ENCODE measurements around the gene RNF41. TPM values are rescaled to one million over a fixed set of nuclear protein-coding genes. Genes with fewer than 3 reads are reported as not detected.

RNF41 gene
- total RNA-seq, 1 donor from 2014 or later, result 50.8 TPM

- TF ChIP-seq, protein P1, sequence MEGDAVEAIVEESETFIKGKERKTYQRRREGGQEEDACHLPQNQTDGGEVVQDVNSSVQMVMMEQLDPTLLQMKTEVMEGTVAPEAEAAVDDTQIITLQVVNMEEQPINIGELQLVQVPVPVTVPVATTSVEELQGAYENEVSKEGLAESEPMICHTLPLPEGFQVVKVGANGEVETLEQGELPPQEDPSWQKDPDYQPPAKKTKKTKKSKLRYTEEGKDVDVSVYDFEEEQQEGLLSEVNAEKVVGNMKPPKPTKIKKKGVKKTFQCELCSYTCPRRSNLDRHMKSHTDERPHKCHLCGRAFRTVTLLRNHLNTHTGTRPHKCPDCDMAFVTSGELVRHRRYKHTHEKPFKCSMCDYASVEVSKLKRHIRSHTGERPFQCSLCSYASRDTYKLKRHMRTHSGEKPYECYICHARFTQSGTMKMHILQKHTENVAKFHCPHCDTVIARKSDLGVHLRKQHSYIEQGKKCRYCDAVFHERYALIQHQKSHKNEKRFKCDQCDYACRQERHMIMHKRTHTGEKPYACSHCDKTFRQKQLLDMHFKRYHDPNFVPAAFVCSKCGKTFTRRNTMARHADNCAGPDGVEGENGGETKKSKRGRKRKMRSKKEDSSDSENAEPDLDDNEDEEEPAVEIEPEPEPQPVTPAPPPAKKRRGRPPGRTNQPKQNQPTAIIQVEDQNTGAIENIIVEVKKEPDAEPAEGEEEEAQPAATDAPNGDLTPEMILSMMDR (IDR thresholded peaks at IDR 0.05; ENCODE audit: unreplicated experiment), result no peak
Observed at GRCh38 chr12:56252649-56253048, 30.9 kb upstream of the RNF41 start.

DNA sequence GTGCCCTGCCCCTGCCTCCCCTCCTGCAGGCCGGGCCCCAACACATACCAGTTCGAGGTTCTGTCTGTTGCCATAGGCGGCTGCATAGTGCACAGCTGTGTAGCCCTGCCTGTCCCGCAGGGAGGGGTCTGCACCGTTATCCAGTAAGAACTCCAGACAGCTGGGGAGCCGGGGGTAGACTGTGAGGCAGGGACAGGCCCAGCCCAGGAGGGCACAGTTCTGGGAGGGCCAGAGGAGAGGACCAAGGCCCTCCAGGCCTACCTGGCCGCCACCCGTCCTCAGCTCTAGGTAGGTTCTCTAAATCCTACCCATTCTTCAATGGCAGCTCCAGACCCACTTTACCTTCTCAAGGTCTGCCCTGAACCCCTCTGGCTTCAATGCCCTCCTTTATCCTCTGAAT lies 27.0 kb upstream of the RNF41 start:
- DNase-seq (ENCODE audit: low spot score, unreplicated experiment), result no peak
- Mint-ChIP-seq H3K9me3 (ENCODE audit: low read depth) (no peaks in the 10 kb centered on the region), H3K27me3 (no peaks in the 10 kb centered on the region), H3K27ac (no peak overlapping the region), H3K36me3 (ENCODE audit: insufficient read depth) (peaks cover 26% of the 10 kb centered on the region), H3K4me1 (ENCODE audit: low read depth) (no peaks in the 10 kb centered on the region), H3K4me3 (ENCODE audit: low read depth) (no peak overlapping the region)
- TF ChIP-seq, protein P1 (IDR thresholded peaks at IDR 0.05; ENCODE audit: unreplicated experiment), result no peak

More at GRCh38 chr12:56252649-56253048, 30.9 kb upstream of the RNF41 start:
- Mint-ChIP-seq H3K4me1 (ENCODE audit: low read depth) (peaks cover 9% of the 10 kb centered on the region), H3K27me3 (no peaks in the 10 kb centered on the region), H3K9me3 (ENCODE audit: low read depth) (no peaks in the 10 kb centered on the region), H3K4me3 (ENCODE audit: low read depth) (no peak overlapping the region), H3K27ac (no peak overlapping the region), H3K36me3 (ENCODE audit: insufficient read depth) (peaks cover 22% of the 10 kb centered on the region)
- no peak for DNase-seq (ENCODE audit: low spot score, unreplicated experiment)

GRCh38 chr12:56247923-56248322 lies 26.2 kb upstream of the RNF41 start:
- no peak for DNase-seq (ENCODE audit: low spot score, unreplicated experiment)
- TF ChIP-seq, protein P1 (IDR thresholded peaks at IDR 0.05; ENCODE audit: unreplicated experiment), result no peak
- Mint-ChIP-seq H3K4me3 (ENCODE audit: low read depth) (no peak overlapping the region), H3K4me1 (ENCODE audit: low read depth) (no peaks in the 10 kb centered on the region), H3K27ac (no peak overlapping the region), H3K9me3 (ENCODE audit: low read depth) (no peaks in the 10 kb centered on the region), H3K36me3 (ENCODE audit: insufficient read depth) (peaks cover 25% of the 10 kb centered on the region), H3K27me3 (no peaks in the 10 kb centered on the region)

DNA sequence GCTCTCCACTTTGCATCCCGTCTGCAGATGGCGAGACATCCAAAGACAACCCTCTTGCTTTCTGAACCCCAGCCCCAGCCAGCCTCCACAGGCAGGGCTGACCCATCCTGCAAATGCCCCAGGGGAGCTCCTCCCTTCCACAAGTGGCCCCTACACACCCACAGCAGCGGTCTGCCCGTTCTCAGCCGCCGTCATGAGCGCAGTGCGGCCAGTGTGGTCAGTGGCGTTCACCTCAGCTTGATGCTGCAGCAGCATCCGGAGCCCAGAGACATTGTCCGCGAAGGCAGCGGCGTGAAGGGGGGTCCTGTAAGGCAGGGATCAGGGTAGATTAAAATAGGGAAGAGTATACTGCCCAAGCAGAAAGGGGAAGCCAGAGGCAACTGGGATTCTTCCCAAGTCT lies 22.8 kb upstream of the RNF41 start:
- Mint-ChIP-seq H3K36me3 (ENCODE audit: insufficient read depth) (peaks cover 29% of the 10 kb centered on the region), H3K27ac (no peak overlapping the region)

DNA sequence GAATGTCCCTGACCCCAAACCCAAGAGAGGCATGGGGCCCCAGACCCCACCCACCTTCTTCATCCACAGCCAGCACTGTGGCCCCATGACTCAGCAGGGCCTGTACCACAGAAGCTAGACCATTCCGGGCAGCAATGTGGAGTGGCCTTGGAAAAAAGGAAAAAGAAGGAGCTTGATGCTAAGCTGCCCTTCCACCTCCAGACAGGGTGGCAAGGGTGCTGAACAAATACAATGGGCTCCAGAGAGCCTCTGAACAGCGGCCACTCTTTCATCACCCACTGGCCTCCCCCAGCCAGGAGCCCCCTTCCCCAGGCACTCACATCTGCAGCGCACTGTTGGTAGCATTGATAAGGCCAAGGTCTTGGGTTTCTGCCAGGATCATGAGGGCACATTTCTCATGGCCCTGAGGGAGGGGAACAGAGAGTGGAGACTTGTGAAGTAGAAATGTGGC lies 22.0 kb upstream of the RNF41 start:
- DNase-seq (ENCODE audit: low spot score, unreplicated experiment), result no peak
- Mint-ChIP-seq H3K27ac (no peak overlapping the region), H3K36me3 (ENCODE audit: insufficient read depth) (peaks cover 26% of the 10 kb centered on the region), H3K4me1 (ENCODE audit: low read depth) (no peaks in the 10 kb centered on the region), H3K9me3 (ENCODE audit: low read depth) (no peaks in the 10 kb centered on the region), H3K4me3 (ENCODE audit: low read depth) (no peak overlapping the region), H3K27me3 (no peaks in the 10 kb centered on the region)
- TF ChIP-seq, protein P1 (IDR thresholded peaks at IDR 0.05; ENCODE audit: unreplicated experiment), result no peak

More for the DNA sequence above, 22.8 kb upstream of the RNF41 start:
- no peaks in the 10 kb centered on the region for H3K9me3 Mint-ChIP-seq (ENCODE audit: low read depth)
- no peak for DNase-seq (ENCODE audit: low spot score, unreplicated experiment)
- no peak overlapping the region for H3K4me3 Mint-ChIP-seq (ENCODE audit: low read depth)
- H3K4me1 Mint-ChIP-seq (ENCODE audit: low read depth), result no peaks in the 10 kb centered on the region
- no peaks in the 10 kb centered on the region for H3K27me3 Mint-ChIP-seq
- TF ChIP-seq, protein P1 (IDR thresholded peaks at IDR 0.05; ENCODE audit: unreplicated experiment), result no peak
